ENCODE measurements around the gene JAK3.

The JAK3 gene

GRCh38 chr19:17865364-17866311, 17.9 kb upstream of the JAK3 start:
- DNase-seq (ENCODE audit: low spot score), result no peak

- no peak for DNase-seq (ENCODE audit: low spot score)
Measured at GRCh38 chr19:17863520-17864182, 15.9 kb upstream of the JAK3 start.

- no peak for DNase-seq (ENCODE audit: low spot score)
Measured at GRCh38 chr19:17862711-17863519, 15.1 kb upstream of the JAK3 start.

- DNase-seq (ENCODE audit: low spot score), result no peak
Measured at GRCh38 chr19:17861542-17862402, 14.0 kb upstream of the JAK3 start.

- DNase-seq (ENCODE audit: low spot score), result no peak
Measured at GRCh38 chr19:17860993-17861360, 13.2 kb upstream of the JAK3 start.

- DNase-seq (ENCODE audit: low spot score), result no peak
Measured at GRCh38 chr19:17860331-17860992, 12.7 kb upstream of the JAK3 start.

- DNase-seq (ENCODE audit: low spot score), result peak; percentile 98
Measured at GRCh38 chr19:17859533-17860330, 11.9 kb upstream of the JAK3 start, which contains the start of gene RPL18A. Gene RPL18A (plus strand): TSS chr19:17859910. CDS start chr19:17859957, 47 bp downstream.

- peak; percentile 84 for DNase-seq (ENCODE audit: low spot score)
Measured at GRCh38 chr19:17855280-17856152, 7.7 kb upstream of the JAK3 start.

- no peak for DNase-seq (ENCODE audit: low spot score)
Measured at GRCh38 chr19:17854061-17854460, 6.3 kb upstream of the JAK3 start.

- DNase-seq (ENCODE audit: low spot score), result no peak
Measured at GRCh38 chr19:17848595-17849292, 962 bp upstream of the JAK3 start.

GRCh38 chr19:17846146-17846545, 1.6 kb downstream of the JAK3 start:
- DNase-seq (ENCODE audit: low spot score), result no peak

GRCh38 chr19:17843908-17844490, 3.8 kb downstream of the JAK3 start:
- DNase-seq (ENCODE audit: low spot score), result no peak

GRCh38 chr19:17843292-17843827, 4.4 kb downstream of the JAK3 start:
- no peak for DNase-seq (ENCODE audit: low spot score)

- DNase-seq (ENCODE audit: low spot score), result no peak
Measured at GRCh38 chr19:17842663-17843291, 5.0 kb downstream of the JAK3 start.

GRCh38 chr19:17841810-17842662, 5.7 kb downstream of the JAK3 start:
- DNase-seq (ENCODE audit: low spot score), result peak; percentile 95

- no peak for DNase-seq (ENCODE audit: low spot score)
Measured at GRCh38 chr19:17841371-17841809, 6.4 kb downstream of the JAK3 start.

Data from AG08396 (cell line).